LNCaP clone FGC (cell line): ENCODE results near the gene LRCH4.

ENCODE experiments used
- DNase-seq: peaks from one replicate; pipeline ENCODE4 v3.0.0-alpha.2; 2011; ENCODE audit warnings: low read depth
- H3K4me3 ChIP-seq: 2 replicates; pipeline ENCODE4 v1.5.1; 2011; ENCODE audit warnings: mild to moderate bottlenecking, low read depth, low read length, control low read depth
- CTCF ChIP-seq: IDR thresholded peaks from 2 replicates; pipeline ENCODE4 v1.5.1; 2012; ENCODE audit warnings: mild to moderate bottlenecking; ENCODE audit not compliant: control insufficient read depth, insufficient read depth; ENCODE audit errors: extremely low read depth

The LRCH4 gene

GRCh38 chr7:100585511-100586265 is at the start of gene LRCH4:
Gene LRCH4 (minus strand): TSS chr7:100586129. CDS start chr7:100586100, 29 bp downstream.
- H3K4me3 ChIP-seq, result peak within 1 kb of the TSS; percentile 97
- peak; percentile 47 for DNase-seq
- no peak for TF ChIP-seq CTCF

GRCh38 chr7:100632951-100633717 is 47.2 kb upstream of the LRCH4 start:
- no peak for DNase-seq
- peak overlapping the region; percentile 42 for H3K4me3 ChIP-seq
- peak; percentile 22; the same call in 1 of the 2 replicates for TF ChIP-seq CTCF

- DNase-seq, result no peak
- no peak overlapping the region for H3K4me3 ChIP-seq
- TF ChIP-seq CTCF, result no peak
Observed at GRCh38 chr7:100630066-100630465, 44.1 kb upstream of the LRCH4 start.

- no peak for DNase-seq
- no peak overlapping the region for H3K4me3 ChIP-seq
- TF ChIP-seq CTCF, result 0 out of 2 replicates have a peak, but pooled peaks have one; percentile 4
Observed at GRCh38 chr7:100629117-100629716, 43.3 kb upstream of the LRCH4 start.

GRCh38 chr7:100627238-100627549 is 41.3 kb upstream of the LRCH4 start:
- H3K4me3 ChIP-seq, result peak overlapping the region; percentile 70
- no peak for DNase-seq
- TF ChIP-seq CTCF, result no peak

GRCh38 chr7:100626530-100627237 is 40.8 kb upstream of the LRCH4 start:
- TF ChIP-seq CTCF, result no peak
- peak; percentile 53 for DNase-seq
- H3K4me3 ChIP-seq, result peak overlapping the region; percentile 70
